GM23338 (cell line): Measurements from ENCODE around the gene WWOX. TPM values are rescaled to one million over a fixed set of nuclear protein-coding genes. Genes with fewer than 3 reads are reported as not detected.

ENCODE experiments used
- ATAC-seq: fragments of 200-7000 bp; cut with Tn5 transposase; 3 replicates; pipeline ENCODE4 v1.9.1; 2020
- DNase-seq: peaks from one replicate; pipeline ENCODE4 v3.0.0-alpha.2; 2015; ENCODE audit warnings: low spot score
- H2AFZ ChIP-seq: fragments of 200-600 bp; sonication (generic); 2 replicates; pipeline ENCODE4 v1.8.0; 2016; ENCODE audit warnings: antibody characterized with exemption, mild to moderate bottlenecking, moderate library complexity
- H3F3A ChIP-seq: fragments of 200-600 bp; sonication (generic); replicated peaks from 2 replicates; pipeline ENCODE4 v1.8.0; 2017; ENCODE audit warnings: antibody characterized with exemption, mixed run types, low read depth
- H3K27ac ChIP-seq: fragments of 200-600 bp; sonication (generic); 2 replicates; pipeline ENCODE4 v1.6.1; 2016; ENCODE audit warnings: low read depth
- H3K27me3 ChIP-seq: fragments of 200-600 bp; sonication (generic); 2 replicates; pipeline ENCODE4 v1.8.0; 2016; ENCODE audit warnings: mild to moderate bottlenecking, mixed run types, moderate library complexity; ENCODE audit not compliant: insufficient read depth
- H3K36me3 ChIP-seq: fragments of 200-600 bp; sonication (generic); 2 replicates; pipeline ENCODE4 v1.8.0; 2016; ENCODE audit warnings: mild to moderate bottlenecking; ENCODE audit not compliant: insufficient read depth
- H3K4me1 ChIP-seq: fragments of 200-600 bp; sonication (generic); 2 replicates; pipeline ENCODE4 v1.8.0; 2016; ENCODE audit warnings: mild to moderate bottlenecking, moderate library complexity; ENCODE audit not compliant: insufficient read depth
- H3K4me2 ChIP-seq: fragments of 200-600 bp; sonication (generic); 2 replicates; pipeline ENCODE4 v1.7.1; 2017; ENCODE audit warnings: mixed run types
- H3K4me3 ChIP-seq: fragments of 200-600 bp; sonication (generic); 2 replicates; pipeline ENCODE4 v1.6.1; 2016; ENCODE audit warnings: mixed run types
- H3K79me2 ChIP-seq: fragments of 200-600 bp; sonication (generic); replicated peaks from 2 replicates; pipeline ENCODE4 v1.8.0; 2017; ENCODE audit warnings: mild to moderate bottlenecking; ENCODE audit not compliant: insufficient read depth
- H3K9me2 ChIP-seq: fragments of 200-600 bp; sonication (generic); 2 replicates; pipeline ENCODE4 v1.8.0; 2017; ENCODE audit not compliant: insufficient read depth
- H4K20me1 ChIP-seq: fragments of 200-600 bp; sonication (generic); replicated peaks from 2 replicates; pipeline ENCODE4 v1.8.0; 2017; ENCODE audit warnings: mild to moderate bottlenecking; ENCODE audit not compliant: insufficient read depth
- H3K27ac Mint-ChIP-seq: 2 replicates; pipeline ENCODE4 v1.8.0; 2020; ENCODE audit warnings: inconsistent platforms, mild to moderate bottlenecking, moderate library complexity, mixed read lengths
- H3K27me3 Mint-ChIP-seq: 3 replicates; pipeline ENCODE4 v1.8.0; 2022; ENCODE audit warnings: low read depth, mild to moderate bottlenecking, moderate library complexity, mixed read lengths, inconsistent platforms; ENCODE audit not compliant: insufficient read depth, poor library complexity
- H3K36me3 Mint-ChIP-seq: 3 replicates; pipeline ENCODE4 v1.8.0; 2021; ENCODE audit warnings: low read depth, mild to moderate bottlenecking, inconsistent platforms, moderate library complexity, mixed read lengths
- H3K4me1 Mint-ChIP-seq: 3 replicates; pipeline ENCODE4 v1.8.0; 2020; ENCODE audit warnings: mild to moderate bottlenecking, inconsistent platforms, mixed read lengths
- H3K4me3 Mint-ChIP-seq: 3 replicates; pipeline ENCODE4 v1.8.0; 2021; ENCODE audit warnings: moderate library complexity, mild to moderate bottlenecking, inconsistent platforms, mixed read lengths
- H3K9me3 Mint-ChIP-seq: 3 replicates; pipeline ENCODE4 v1.8.0; 2020; ENCODE audit warnings: moderate library complexity, mild to moderate bottlenecking, inconsistent platforms, mixed read lengths
- CREB1 ChIP-seq: fragments of 250-450 bp; sonication (Bioruptor Pico); IDR thresholded peaks from 2 replicates; pipeline ENCODE4 v1.5.0; 2020; ENCODE audit warnings: low read depth, mild to moderate bottlenecking, moderate library complexity
- EZH2 ChIP-seq: fragments of 200-600 bp; sonication (generic); IDR thresholded peaks from one replicate; pipeline ENCODE4 v1.8.0; 2017; ENCODE audit warnings: antibody characterized with exemption, mild to moderate bottlenecking, low read depth; ENCODE audit not compliant: unreplicated experiment
- NANOG ChIP-seq: IDR thresholded peaks from 2 replicates; pipeline ENCODE4 v1.6.1; 2016; ENCODE audit warnings: antibody characterized with exemption, borderline replicate concordance
- ZNF114 ChIP-seq: fragments of 250-450 bp; sonication (Bioruptor Pico); IDR thresholded peaks from 2 replicates; pipeline ENCODE4 v1.5.0; 2020; ENCODE audit warnings: mild to moderate bottlenecking, moderate library complexity
- polyA plus RNA-seq: library from polyadenylated mRNA; unstranded; fragments of >200 nt; fragmentation: Nextera tagmentation; extraction: Ambion mirVana; gene quantifications from 2 replicates; pipeline ENCODE4 v1.2.1, GENCODE V29; 2016
- total RNA-seq: library from RNA; depleted of rRNA; stranded (reverse); fragments of >200 nt; shearing (Covaris generic); gene quantifications from 2 replicates; pipeline ENCODE4 v1.2.3, GENCODE V29; 2014
- TF ChIP-seq, protein P1 (sequence below): IDR thresholded peaks from one replicate; pipeline ENCODE4 v1.6.1; 2018; ENCODE audit warnings: antibody characterized with exemption; ENCODE audit not compliant: unreplicated experiment
- TF ChIP-seq, protein P2 (sequence below), 2 experiments: fragments of 200-600 bp in 1 of 2; sonication (generic) in 1 of 2; conservative IDR thresholded peaks; 2 replicates each; pipeline versions ENCODE4 v1.5.1 to v1.6.1; 2016 to 2017; ENCODE audit warnings: antibody characterized with exemption in 2 of 2, low read depth in 2 of 2, mild to moderate bottlenecking in 2 of 2, moderate library complexity in 1 of 2
- TF ChIP-seq, protein P3 (sequence below): IDR thresholded peaks from 2 replicates; pipeline ENCODE4 v1.6.1; 2016; ENCODE audit warnings: antibody characterized with exemption
- TF ChIP-seq, protein P4 (sequence below): fragments of 250-450 bp; sonication (Bioruptor Pico); IDR thresholded peaks from 2 replicates; pipeline ENCODE4 v1.5.0; 2020; ENCODE audit warnings: mild to moderate bottlenecking, moderate library complexity

Gene WWOX
- total and polyA plus RNA-seq, 2 experiments from 2014 or later, result 10.0 to 19.3 TPM

GRCh38 chr16:78225919-78226318 lies 126.5 kb downstream of the WWOX start (continued):
- TF ChIP-seq, protein P1, sequence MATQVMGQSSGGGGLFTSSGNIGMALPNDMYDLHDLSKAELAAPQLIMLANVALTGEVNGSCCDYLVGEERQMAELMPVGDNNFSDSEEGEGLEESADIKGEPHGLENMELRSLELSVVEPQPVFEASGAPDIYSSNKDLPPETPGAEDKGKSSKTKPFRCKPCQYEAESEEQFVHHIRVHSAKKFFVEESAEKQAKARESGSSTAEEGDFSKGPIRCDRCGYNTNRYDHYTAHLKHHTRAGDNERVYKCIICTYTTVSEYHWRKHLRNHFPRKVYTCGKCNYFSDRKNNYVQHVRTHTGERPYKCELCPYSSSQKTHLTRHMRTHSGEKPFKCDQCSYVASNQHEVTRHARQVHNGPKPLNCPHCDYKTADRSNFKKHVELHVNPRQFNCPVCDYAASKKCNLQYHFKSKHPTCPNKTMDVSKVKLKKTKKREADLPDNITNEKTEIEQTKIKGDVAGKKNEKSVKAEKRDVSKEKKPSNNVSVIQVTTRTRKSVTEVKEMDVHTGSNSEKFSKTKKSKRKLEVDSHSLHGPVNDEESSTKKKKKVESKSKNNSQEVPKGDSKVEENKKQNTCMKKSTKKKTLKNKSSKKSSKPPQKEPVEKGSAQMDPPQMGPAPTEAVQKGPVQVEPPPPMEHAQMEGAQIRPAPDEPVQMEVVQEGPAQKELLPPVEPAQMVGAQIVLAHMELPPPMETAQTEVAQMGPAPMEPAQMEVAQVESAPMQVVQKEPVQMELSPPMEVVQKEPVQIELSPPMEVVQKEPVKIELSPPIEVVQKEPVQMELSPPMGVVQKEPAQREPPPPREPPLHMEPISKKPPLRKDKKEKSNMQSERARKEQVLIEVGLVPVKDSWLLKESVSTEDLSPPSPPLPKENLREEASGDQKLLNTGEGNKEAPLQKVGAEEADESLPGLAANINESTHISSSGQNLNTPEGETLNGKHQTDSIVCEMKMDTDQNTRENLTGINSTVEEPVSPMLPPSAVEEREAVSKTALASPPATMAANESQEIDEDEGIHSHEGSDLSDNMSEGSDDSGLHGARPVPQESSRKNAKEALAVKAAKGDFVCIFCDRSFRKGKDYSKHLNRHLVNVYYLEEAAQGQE, result no peak
- TF ChIP-seq NANOG, result no peak

DNA sequence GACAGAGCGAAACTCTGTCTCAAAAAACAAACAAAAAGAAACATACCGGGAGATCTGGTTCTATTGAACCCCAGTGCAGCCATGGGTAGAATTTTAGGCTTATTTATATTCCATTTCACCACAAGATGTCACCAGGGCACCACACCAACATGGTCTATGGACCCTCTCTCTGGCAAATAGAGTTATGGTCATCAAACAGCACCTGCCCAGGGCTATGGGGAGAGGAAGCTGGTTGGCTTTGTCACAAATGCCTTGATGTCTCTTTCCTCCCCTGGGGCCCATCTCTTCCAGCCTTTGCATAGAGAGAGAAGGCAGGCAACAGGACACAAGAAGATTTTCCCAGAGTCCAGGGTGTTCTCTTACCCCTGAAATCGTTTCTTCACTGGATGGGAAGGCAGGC lies 128.4 kb downstream of the WWOX start:
- Mint-ChIP-seq H3K36me3 (no peaks in the 10 kb centered on the region), H3K9me3 (no peaks in the 10 kb centered on the region), H3K4me3 (no peak overlapping the region), H3K27me3 (peaks cover 4% of the 10 kb centered on the region), H3K4me1 (peaks cover 9% of the 10 kb centered on the region; the same call in 2 of the 3 replicates), H3K27ac (no peak overlapping the region)
- Histone ChIP-seq H3K4me1 (no peaks in the 10 kb centered on the region), H3K4me2 (no peak overlapping the region), H4K20me1 (no peaks in the 10 kb centered on the region), H3K27me3 (no peaks in the 10 kb centered on the region), H3K79me2 (no peaks in the 10 kb centered on the region), H3K9me2 (no peaks in the 10 kb centered on the region), H3K27ac (no peak overlapping the region), H2AFZ (no peak overlapping the region), H3K4me3 (no peak overlapping the region), H3K36me3 (no peaks in the 10 kb centered on the region), H3F3A (no peaks in the 10 kb centered on the region)
- TF ChIP-seq ZNF114 (CRISPR knock-in tag), result no peak
- TF ChIP-seq, protein P2, sequence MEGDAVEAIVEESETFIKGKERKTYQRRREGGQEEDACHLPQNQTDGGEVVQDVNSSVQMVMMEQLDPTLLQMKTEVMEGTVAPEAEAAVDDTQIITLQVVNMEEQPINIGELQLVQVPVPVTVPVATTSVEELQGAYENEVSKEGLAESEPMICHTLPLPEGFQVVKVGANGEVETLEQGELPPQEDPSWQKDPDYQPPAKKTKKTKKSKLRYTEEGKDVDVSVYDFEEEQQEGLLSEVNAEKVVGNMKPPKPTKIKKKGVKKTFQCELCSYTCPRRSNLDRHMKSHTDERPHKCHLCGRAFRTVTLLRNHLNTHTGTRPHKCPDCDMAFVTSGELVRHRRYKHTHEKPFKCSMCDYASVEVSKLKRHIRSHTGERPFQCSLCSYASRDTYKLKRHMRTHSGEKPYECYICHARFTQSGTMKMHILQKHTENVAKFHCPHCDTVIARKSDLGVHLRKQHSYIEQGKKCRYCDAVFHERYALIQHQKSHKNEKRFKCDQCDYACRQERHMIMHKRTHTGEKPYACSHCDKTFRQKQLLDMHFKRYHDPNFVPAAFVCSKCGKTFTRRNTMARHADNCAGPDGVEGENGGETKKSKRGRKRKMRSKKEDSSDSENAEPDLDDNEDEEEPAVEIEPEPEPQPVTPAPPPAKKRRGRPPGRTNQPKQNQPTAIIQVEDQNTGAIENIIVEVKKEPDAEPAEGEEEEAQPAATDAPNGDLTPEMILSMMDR (conservative IDR thresholded peaks at IDR 0.05; ENCODE audit: low read depth in 2 of 2), result peak; percentile 57 to 75
- ATAC-seq, result peak; percentile 82
- peak; percentile 64 for DNase-seq

DNA sequence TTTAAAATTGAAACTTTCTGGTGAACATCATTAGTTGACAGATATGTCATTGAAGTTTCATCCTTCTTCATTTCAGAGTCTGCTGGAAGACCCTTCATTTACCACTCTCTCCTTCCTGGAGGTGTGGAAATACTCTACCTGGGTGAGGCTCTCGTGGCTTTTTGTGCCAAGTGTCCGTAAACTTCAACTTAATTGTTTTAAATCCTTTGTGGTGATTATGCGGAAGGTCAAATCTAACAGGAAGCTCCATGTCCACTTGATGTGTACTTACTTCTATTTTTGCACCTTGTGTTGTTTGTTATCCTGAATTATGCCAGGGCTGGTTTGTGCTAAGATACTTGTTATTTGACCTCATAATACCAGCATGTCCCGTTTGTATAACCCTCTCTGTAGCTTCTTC lies 129.2 kb downstream of the WWOX start:
- DNase-seq (no peak), ATAC-seq (no peak)
- Histone ChIP-seq H4K20me1 (no peaks in the 10 kb centered on the region), H3F3A (no peaks in the 10 kb centered on the region), H3K4me3 (no peak overlapping the region), H3K27me3 (no peaks in the 10 kb centered on the region), H3K27ac (no peak overlapping the region), H2AFZ (no peak overlapping the region), H3K9me2 (no peaks in the 10 kb centered on the region), H3K79me2 (no peaks in the 10 kb centered on the region), H3K4me1 (no peaks in the 10 kb centered on the region), H3K36me3 (no peaks in the 10 kb centered on the region), H3K4me2 (no peak overlapping the region)
- H3K27me3 Mint-ChIP-seq, result peaks cover 4% of the 10 kb centered on the region
- no peak overlapping the region for H3K4me3 Mint-ChIP-seq
- peaks cover 9% of the 10 kb centered on the region; the same call in 2 of the 3 replicates for H3K4me1 Mint-ChIP-seq
- H3K27ac Mint-ChIP-seq, result no peak overlapping the region
- no peaks in the 10 kb centered on the region for H3K9me3 Mint-ChIP-seq
- H3K36me3 Mint-ChIP-seq, result no peaks in the 10 kb centered on the region
- TF ChIP-seq, protein P3, sequence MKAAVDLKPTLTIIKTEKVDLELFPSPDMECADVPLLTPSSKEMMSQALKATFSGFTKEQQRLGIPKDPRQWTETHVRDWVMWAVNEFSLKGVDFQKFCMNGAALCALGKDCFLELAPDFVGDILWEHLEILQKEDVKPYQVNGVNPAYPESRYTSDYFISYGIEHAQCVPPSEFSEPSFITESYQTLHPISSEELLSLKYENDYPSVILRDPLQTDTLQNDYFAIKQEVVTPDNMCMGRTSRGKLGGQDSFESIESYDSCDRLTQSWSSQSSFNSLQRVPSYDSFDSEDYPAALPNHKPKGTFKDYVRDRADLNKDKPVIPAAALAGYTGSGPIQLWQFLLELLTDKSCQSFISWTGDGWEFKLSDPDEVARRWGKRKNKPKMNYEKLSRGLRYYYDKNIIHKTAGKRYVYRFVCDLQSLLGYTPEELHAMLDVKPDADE, result no peak
- TF ChIP-seq, protein P4, sequence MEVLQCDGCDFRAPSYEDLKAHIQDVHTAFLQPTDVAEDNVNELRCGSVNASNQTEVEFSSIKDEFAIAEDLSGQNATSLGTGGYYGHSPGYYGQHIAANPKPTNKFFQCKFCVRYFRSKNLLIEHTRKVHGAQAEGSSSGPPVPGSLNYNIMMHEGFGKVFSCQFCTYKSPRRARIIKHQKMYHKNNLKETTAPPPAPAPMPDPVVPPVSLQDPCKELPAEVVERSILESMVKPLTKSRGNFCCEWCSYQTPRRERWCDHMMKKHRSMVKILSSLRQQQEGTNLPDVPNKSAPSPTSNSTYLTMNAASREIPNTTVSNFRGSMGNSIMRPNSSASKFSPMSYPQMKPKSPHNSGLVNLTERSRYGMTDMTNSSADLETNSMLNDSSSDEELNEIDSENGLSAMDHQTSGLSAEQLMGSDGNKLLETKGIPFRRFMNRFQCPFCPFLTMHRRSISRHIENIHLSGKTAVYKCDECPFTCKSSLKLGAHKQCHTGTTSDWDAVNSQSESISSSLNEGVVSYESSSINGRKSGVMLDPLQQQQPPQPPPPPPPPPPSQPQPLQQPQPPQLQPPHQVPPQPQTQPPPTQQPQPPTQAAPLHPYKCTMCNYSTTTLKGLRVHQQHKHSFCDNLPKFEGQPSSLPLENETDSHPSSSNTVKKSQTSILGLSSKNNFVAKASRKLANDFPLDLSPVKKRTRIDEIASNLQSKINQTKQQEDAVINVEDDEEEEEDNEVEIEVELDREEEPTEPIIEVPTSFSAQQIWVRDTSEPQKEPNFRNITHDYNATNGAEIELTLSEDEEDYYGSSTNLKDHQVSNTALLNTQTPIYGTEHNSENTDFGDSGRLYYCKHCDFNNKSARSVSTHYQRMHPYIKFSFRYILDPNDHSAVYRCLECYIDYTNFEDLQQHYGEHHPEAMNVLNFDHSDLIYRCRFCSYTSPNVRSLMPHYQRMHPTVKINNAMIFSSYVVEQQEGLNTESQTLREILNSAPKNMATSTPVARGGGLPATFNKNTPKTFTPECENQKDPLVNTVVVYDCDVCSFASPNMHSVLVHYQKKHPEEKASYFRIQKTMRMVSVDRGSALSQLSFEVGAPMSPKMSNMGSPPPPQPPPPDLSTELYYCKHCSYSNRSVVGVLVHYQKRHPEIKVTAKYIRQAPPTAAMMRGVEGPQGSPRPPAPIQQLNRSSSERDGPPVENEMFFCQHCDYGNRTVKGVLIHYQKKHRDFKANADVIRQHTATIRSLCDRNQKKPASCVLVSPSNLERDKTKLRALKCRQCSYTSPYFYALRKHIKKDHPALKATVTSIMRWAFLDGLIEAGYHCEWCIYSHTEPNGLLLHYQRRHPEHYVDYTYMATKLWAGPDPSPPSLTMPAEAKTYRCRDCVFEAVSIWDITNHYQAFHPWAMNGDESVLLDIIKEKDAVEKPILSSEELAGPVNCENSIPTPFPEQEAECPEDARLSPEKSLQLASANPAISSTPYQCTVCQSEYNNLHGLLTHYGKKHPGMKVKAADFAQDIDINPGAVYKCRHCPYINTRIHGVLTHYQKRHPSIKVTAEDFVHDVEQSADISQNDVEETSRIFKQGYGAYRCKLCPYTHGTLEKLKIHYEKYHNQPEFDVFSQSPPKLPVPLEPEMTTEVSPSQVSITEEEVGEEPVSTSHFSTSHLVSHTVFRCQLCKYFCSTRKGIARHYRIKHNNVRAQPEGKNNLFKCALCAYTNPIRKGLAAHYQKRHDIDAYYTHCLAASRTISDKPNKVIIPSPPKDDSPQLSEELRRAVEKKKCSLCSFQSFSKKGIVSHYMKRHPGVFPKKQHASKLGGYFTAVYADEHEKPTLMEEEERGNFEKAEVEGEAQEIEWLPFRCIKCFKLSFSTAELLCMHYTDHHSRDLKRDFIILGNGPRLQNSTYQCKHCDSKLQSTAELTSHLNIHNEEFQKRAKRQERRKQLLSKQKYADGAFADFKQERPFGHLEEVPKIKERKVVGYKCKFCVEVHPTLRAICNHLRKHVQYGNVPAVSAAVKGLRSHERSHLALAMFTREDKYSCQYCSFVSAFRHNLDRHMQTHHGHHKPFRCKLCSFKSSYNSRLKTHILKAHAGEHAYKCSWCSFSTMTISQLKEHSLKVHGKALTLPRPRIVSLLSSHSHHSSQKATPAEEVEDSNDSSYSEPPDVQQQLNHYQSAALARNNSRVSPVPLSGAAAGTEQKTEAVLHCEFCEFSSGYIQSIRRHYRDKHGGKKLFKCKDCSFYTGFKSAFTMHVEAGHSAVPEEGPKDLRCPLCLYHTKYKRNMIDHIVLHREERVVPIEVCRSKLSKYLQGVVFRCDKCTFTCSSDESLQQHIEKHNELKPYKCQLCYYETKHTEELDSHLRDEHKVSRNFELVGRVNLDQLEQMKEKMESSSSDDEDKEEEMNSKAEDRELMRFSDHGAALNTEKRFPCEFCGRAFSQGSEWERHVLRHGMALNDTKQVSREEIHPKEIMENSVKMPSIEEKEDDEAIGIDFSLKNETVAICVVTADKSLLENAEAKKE (CRISPR knock-in tag), result no peak
- TF ChIP-seq CREB1 (CRISPR knock-in tag) (no peak), EZH2 (no peak), ZNF114 (CRISPR knock-in tag) (no peak)
